Osteoblast (primary cell): ENCODE data around the gene IL6ST. TPM values are rescaled to one million over a fixed set of nuclear protein-coding genes. Genes with fewer than 3 reads are reported as not detected.

Source experiments
- DNase-seq: peaks from one replicate; pipeline ENCODE4 v3.0.0; 2011; ENCODE audit warnings: low spot score, mixed read lengths; ENCODE audit not compliant: insufficient read length; ENCODE audit errors: missing footprints
- H2AFZ ChIP-seq: 2 replicates; pipeline ENCODE4 v1.6.0; 2011; ENCODE audit warnings: mild to moderate bottlenecking, low read length
- H3K27ac ChIP-seq: 2 replicates; pipeline ENCODE4 v1.5.1; 2011; ENCODE audit warnings: mild to moderate bottlenecking, low read depth, low read length, moderate library complexity
- H3K27me3 ChIP-seq: 2 replicates; pipeline ENCODE4 v1.6.0; 2012; ENCODE audit warnings: mild to moderate bottlenecking, control low read depth, inconsistent platforms, low read length, moderate library complexity; ENCODE audit not compliant: insufficient read depth
- H3K36me3 ChIP-seq: 2 replicates; pipeline ENCODE4 v1.5.1; 2011; ENCODE audit warnings: mild to moderate bottlenecking, low read length, control low read depth, moderate library complexity; ENCODE audit not compliant: insufficient read depth
- H3K4me1 ChIP-seq: 2 replicates; pipeline ENCODE4 v1.5.1; 2011; ENCODE audit warnings: mild to moderate bottlenecking, low read length, control low read depth, moderate library complexity; ENCODE audit not compliant: insufficient read depth
- H3K4me2 ChIP-seq: 2 replicates; pipeline ENCODE4 v1.6.0; 2011; ENCODE audit warnings: mild to moderate bottlenecking, low read length; ENCODE audit not compliant: insufficient read depth
- H3K4me3 ChIP-seq: fragments of 200-600 bp; sonication (generic); 3 replicates; pipeline ENCODE4 v1.5.1; 2012; ENCODE audit warnings: mild to moderate bottlenecking, low read length, inconsistent platforms; ENCODE audit not compliant: insufficient read depth
- H3K79me2 ChIP-seq: 2 replicates; pipeline ENCODE4 v1.6.0; 2012; ENCODE audit warnings: mild to moderate bottlenecking, low read length, control low read depth, inconsistent platforms; ENCODE audit not compliant: insufficient read depth
- H3K9me3 ChIP-seq: 2 replicates; pipeline ENCODE4 v1.5.1; 2011; ENCODE audit warnings: low read depth, low read length, control low read depth
- H4K20me1 ChIP-seq: 2 replicates; pipeline ENCODE4 v1.6.0; 2012; ENCODE audit warnings: mild to moderate bottlenecking, low read length, control low read depth; ENCODE audit not compliant: insufficient read depth
- total RNA-seq: library from RNA; depleted of rRNA; stranded (reverse); fragments of >200 nt; gene quantifications from 2 replicates; pipeline ENCODE4 v1.2.3, GENCODE V29; 2012
- TF ChIP-seq, protein P1 (sequence below): IDR thresholded peaks from 2 replicates; pipeline ENCODE4 v1.5.1; 2011; ENCODE audit warnings: mild to moderate bottlenecking, low read depth, low read length, moderate library complexity; ENCODE audit errors: extremely low read depth

IL6ST gene
- total RNA-seq, 1 donor, result 804 TPM

DNA sequence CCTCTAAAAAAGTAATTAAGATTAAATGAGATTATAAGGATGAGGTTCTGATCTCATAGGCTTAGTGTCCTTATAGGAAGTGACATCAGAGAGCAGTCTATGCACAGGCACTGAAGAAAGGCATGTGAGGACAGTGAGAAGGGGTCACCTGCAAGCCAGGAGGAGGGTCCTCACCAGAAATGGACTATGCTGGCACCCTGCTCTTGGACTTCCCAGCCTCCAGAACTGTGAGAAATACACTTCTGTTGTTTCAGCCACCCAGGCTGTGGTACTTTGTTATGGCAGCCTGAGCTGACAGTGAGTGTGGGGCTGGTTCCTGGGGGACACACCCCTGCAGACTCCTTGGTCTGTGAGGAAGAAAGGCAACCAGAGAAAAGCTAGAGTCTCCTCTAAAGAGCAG is 34.7 kb upstream of the IL6ST start:
- Histone ChIP-seq H3K79me2 (no peaks in the 10 kb centered on the region), H3K27me3 (no peaks in the 10 kb centered on the region)
- TF ChIP-seq, protein P1, sequence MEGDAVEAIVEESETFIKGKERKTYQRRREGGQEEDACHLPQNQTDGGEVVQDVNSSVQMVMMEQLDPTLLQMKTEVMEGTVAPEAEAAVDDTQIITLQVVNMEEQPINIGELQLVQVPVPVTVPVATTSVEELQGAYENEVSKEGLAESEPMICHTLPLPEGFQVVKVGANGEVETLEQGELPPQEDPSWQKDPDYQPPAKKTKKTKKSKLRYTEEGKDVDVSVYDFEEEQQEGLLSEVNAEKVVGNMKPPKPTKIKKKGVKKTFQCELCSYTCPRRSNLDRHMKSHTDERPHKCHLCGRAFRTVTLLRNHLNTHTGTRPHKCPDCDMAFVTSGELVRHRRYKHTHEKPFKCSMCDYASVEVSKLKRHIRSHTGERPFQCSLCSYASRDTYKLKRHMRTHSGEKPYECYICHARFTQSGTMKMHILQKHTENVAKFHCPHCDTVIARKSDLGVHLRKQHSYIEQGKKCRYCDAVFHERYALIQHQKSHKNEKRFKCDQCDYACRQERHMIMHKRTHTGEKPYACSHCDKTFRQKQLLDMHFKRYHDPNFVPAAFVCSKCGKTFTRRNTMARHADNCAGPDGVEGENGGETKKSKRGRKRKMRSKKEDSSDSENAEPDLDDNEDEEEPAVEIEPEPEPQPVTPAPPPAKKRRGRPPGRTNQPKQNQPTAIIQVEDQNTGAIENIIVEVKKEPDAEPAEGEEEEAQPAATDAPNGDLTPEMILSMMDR, result no peak

DNA sequence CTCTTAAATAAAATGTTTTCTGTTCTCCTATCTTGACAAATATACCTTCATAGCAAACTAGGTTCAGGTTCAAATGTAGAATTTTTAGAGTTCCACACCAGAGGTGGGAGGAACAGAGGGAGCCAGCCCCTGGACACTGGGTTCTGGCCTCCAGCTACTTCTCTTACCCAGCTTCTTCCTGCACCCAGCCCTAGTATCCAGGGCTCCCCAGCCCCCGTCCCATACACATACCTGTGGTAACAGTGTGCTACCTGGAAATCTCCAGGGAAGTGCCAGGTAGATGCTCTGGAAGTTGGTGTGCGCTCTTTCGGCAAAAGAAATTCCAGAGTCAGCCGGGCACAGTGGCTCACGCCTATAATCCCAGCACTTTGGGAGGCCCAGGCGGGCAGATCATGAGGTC is 33.9 kb upstream of the IL6ST start:
- no peaks in the 10 kb centered on the region for H3K9me3 ChIP-seq
- no peak overlapping the region for H3K27ac ChIP-seq
- H3K27me3 ChIP-seq, result no peaks in the 10 kb centered on the region
- H3K36me3 ChIP-seq, result no peaks in the 10 kb centered on the region
- H3K4me3 ChIP-seq, result no peak overlapping the region
- DNase-seq, result no peak
- peaks cover 8% of the 10 kb centered on the region for H3K4me1 ChIP-seq
- no peak overlapping the region for H3K4me2 ChIP-seq
- TF ChIP-seq, protein P1, result no peak
- no peak overlapping the region for H2AFZ ChIP-seq
- no peaks in the 10 kb centered on the region for H4K20me1 ChIP-seq
- no peaks in the 10 kb centered on the region for H3K79me2 ChIP-seq

More for the DNA sequence above, 34.7 kb upstream of the IL6ST start:
- Histone ChIP-seq H3K4me2 (no peak overlapping the region), H3K4me3 (no peak overlapping the region), H3K36me3 (no peaks in the 10 kb centered on the region), H2AFZ (no peak overlapping the region), H4K20me1 (no peaks in the 10 kb centered on the region), H3K27ac (no peak overlapping the region), H3K4me1 (peaks cover 8% of the 10 kb centered on the region), H3K9me3 (no peaks in the 10 kb centered on the region)
- DNase-seq, result no peak

DNA sequence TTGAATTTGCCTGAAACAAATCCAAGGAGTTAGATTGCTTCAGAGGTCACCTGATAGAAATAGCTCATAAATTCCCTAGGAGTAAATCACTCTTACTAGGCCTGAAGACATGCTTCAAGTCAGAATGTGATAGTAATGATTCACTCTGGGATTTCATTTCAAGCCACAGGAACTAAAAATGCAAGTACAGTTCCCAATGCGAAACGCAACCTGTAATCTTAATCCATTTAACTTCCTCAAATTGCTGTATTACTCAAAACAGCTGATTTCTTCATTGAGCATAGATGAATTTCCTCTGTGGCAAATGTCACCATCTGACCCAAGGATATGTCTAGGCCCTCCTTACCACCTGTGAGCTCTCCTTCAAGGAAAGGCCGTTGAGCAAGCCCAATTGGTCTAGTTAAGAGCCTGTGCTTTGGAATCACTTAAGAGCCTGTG is 32.1 kb upstream of the IL6ST start:
- Histone ChIP-seq H3K4me1 (peaks cover 8% of the 10 kb centered on the region), H3K4me3 (no peak overlapping the region), H3K4me2 (peak overlapping the region; percentile 38), H3K27me3 (no peaks in the 10 kb centered on the region), H3K9me3 (no peaks in the 10 kb centered on the region), H3K79me2 (no peaks in the 10 kb centered on the region), H3K27ac (peak overlapping the region; percentile 44), H4K20me1 (no peaks in the 10 kb centered on the region), H3K36me3 (no peaks in the 10 kb centered on the region), H2AFZ (no peak overlapping the region)
- TF ChIP-seq, protein P1, result no peak
- peak; percentile 97 for DNase-seq

DNA sequence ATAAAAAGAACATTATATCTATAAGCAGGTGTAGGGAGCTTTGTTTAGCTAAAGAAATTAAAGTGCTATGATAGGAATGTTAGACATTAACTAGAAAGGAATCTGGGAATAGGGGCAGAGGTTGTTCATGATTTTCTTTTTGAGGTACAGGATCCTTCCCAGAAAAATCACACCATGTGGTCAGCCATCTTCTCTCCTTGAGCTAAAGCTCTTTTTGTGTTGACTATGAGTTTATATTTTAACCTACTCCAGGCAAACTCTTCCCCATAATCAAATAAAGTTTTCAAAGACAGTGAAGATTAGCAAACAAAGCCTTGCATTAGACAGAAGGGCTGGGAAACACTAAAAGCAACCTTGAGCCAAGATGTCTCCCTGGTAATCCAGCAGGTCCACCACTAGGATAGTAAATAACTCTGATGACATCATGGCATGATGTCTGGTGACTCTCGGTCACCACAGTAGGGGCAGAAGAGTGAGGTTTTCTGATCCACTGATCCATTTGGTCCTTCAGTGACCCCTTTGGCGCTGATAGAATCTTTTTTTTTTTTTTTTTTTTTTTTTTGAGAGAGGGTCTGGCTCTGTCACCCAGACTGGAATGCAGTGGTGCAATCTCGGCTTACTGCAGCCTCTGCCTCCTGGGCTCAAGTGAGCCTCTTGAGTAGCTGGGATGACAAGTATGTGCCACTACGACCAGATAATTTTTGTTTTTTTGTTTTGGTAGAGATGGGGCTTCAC is 30.6 kb upstream of the IL6ST start:
- Histone ChIP-seq H3K36me3 (no peaks in the 10 kb centered on the region), H3K4me3 (no peak overlapping the region), H3K27ac (no peak overlapping the region), H3K9me3 (no peaks in the 10 kb centered on the region), H3K27me3 (no peaks in the 10 kb centered on the region), H2AFZ (peak overlapping the region; percentile 54), H4K20me1 (no peaks in the 10 kb centered on the region), H3K4me2 (no peak overlapping the region), H3K79me2 (no peaks in the 10 kb centered on the region), H3K4me1 (peaks cover 8% of the 10 kb centered on the region)
- TF ChIP-seq, protein P1, result no peak
- peak; percentile 85 for DNase-seq
